NCI-H226 (cell line): ENCODE data around the gene CHAF1A.

Experiments used
- DNase-seq: peaks from one replicate; pipeline ENCODE4 v3.0.0-alpha.2; 2015

Gene CHAF1A

GRCh38 chr19:4366666-4367335, 35.6 kb upstream of the CHAF1A start:
- no peak for DNase-seq

GRCh38 chr19:4367336-4367723, 35.1 kb upstream of the CHAF1A start:
- no peak for DNase-seq

GRCh38 chr19:4367781-4368127, 34.7 kb upstream of the CHAF1A start:
- no peak for DNase-seq

GRCh38 chr19:4368128-4368820, 34.2 kb upstream of the CHAF1A start:
- peak; percentile 7 for DNase-seq

GRCh38 chr19:4369109-4369887, 33.1 kb upstream of the CHAF1A start:
- DNase-seq = peak; percentile 73

GRCh38 chr19:4369888-4370260, 32.6 kb upstream of the CHAF1A start:
- no peak for DNase-seq

- DNase-seq = no peak
Observed at GRCh38 chr19:4370418-4371041, 31.9 kb upstream of the CHAF1A start.

- no peak for DNase-seq
Observed at GRCh38 chr19:4371247-4372164, 30.9 kb upstream of the CHAF1A start.

GRCh38 chr19:4372165-4373012, 30.1 kb upstream of the CHAF1A start:
- DNase-seq = no peak

GRCh38 chr19:4373013-4373367, 29.4 kb upstream of the CHAF1A start:
- no peak for DNase-seq

- DNase-seq = no peak
Observed at GRCh38 chr19:4373601-4374497, 28.6 kb upstream of the CHAF1A start.

- DNase-seq = peak; percentile 76
Observed at GRCh38 chr19:4374498-4375163, 27.8 kb upstream of the CHAF1A start.

GRCh38 chr19:4375164-4376027, 27.0 kb upstream of the CHAF1A start:
- peak; percentile 85 for DNase-seq

- no peak for DNase-seq
Observed at GRCh38 chr19:4376028-4376670, 26.3 kb upstream of the CHAF1A start.

GRCh38 chr19:4376671-4376990, 25.8 kb upstream of the CHAF1A start:
- no peak for DNase-seq

- no peak for DNase-seq
Observed at GRCh38 chr19:4376991-4377781, 25.3 kb upstream of the CHAF1A start.

GRCh38 chr19:4378886-4379285, 23.6 kb upstream of the CHAF1A start:
- DNase-seq = no peak
